Astrocyte of the cerebellum (primary cell): Measurements from ENCODE around the gene PKNOX2.

ENCODE experiments used
- DNase-seq: peaks from one replicate; pipeline ENCODE4 v3.0.0-alpha.2; 2011; ENCODE audit warnings: low read depth
- H3K4me3 ChIP-seq: 2 replicates; pipeline ENCODE4 v1.5.1; 2011; ENCODE audit warnings: mild to moderate bottlenecking, low read depth, low read length, moderate library complexity
- in situ Hi-C: cut with HindIII; loops from 2 replicates; pipeline ENCODE4 v1.10.0; 2017; ENCODE audit warnings: low sequenced_read_pairs
- TF ChIP-seq, protein P1 (sequence below): IDR thresholded peaks from 2 replicates; pipeline ENCODE4 v1.5.1; 2012; ENCODE audit warnings: low read length, low read depth, moderate library complexity, mild to moderate bottlenecking; ENCODE audit errors: missing control alignments

PKNOX2 gene

GRCh38 chr11:125292100-125292499 is 127.5 kb downstream of the PKNOX2 start:
- no peak for DNase-seq
- no peak overlapping the region for H3K4me3 ChIP-seq
- in situ Hi-C loops, result no loop called here
- TF ChIP-seq, protein P1, sequence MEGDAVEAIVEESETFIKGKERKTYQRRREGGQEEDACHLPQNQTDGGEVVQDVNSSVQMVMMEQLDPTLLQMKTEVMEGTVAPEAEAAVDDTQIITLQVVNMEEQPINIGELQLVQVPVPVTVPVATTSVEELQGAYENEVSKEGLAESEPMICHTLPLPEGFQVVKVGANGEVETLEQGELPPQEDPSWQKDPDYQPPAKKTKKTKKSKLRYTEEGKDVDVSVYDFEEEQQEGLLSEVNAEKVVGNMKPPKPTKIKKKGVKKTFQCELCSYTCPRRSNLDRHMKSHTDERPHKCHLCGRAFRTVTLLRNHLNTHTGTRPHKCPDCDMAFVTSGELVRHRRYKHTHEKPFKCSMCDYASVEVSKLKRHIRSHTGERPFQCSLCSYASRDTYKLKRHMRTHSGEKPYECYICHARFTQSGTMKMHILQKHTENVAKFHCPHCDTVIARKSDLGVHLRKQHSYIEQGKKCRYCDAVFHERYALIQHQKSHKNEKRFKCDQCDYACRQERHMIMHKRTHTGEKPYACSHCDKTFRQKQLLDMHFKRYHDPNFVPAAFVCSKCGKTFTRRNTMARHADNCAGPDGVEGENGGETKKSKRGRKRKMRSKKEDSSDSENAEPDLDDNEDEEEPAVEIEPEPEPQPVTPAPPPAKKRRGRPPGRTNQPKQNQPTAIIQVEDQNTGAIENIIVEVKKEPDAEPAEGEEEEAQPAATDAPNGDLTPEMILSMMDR, result no peak

GRCh38 chr11:125293596-125293995 is 129.0 kb downstream of the PKNOX2 start:
- in situ Hi-C loops, result no loop called here
- DNase-seq, result no peak
- no peak overlapping the region for H3K4me3 ChIP-seq
- TF ChIP-seq, protein P1, result no peak

- TF ChIP-seq, protein P1, result no peak
- in situ Hi-C loops, result no loop called here
Observed at GRCh38 chr11:125295931-125296330, 131.4 kb downstream of the PKNOX2 start.

GRCh38 chr11:125297346-125297915 is 132.9 kb downstream of the PKNOX2 start:
- no peak for DNase-seq
- in situ Hi-C loops, result no loop called here
- H3K4me3 ChIP-seq, result no peak overlapping the region
- TF ChIP-seq, protein P1, result no peak

More at GRCh38 chr11:125295931-125296330, 131.4 kb downstream of the PKNOX2 start:
- DNase-seq, result no peak
- no peak overlapping the region for H3K4me3 ChIP-seq

- in situ Hi-C loops, result no loop called here
- TF ChIP-seq, protein P1, result no peak
- H3K4me3 ChIP-seq, result no peak overlapping the region
- DNase-seq, result no peak
Observed at GRCh38 chr11:125299061-125299615, 134.6 kb downstream of the PKNOX2 start.

DNA sequence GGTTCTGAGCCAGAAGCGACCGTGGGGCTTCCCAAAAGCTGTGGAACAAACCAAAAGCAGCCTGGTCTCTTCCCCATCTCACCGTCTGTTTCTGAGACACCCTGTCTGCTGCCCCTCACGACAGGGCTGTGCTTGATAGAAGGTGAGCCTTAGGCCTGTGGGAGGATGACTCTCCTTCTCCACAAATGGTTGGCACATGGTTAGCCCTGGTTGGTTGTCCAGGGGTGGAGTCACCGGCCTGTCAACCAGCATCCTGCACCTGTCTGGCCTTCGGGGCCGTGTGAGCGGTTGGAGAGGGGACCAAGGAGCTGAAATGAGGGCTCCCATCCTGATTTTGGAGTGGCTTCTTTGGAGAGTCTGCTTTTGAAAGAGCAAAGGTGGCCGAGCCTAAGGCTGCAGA is 135.3 kb downstream of the PKNOX2 start:
- in situ Hi-C loops, result no loop called here

More for the DNA sequence above, 135.3 kb downstream of the PKNOX2 start:
- H3K4me3 ChIP-seq, result no peak overlapping the region
- TF ChIP-seq, protein P1, result no peak
- DNase-seq, result no peak
